GM12875 (cell line): ENCODE data around the gene NPR3.

Experiments used
- H3K4me3 ChIP-seq: one replicate; pipeline ENCODE4 v1.5.1; 2011; ENCODE audit warnings: low read depth, low read length, control low read depth
- TF ChIP-seq, protein P1 (sequence below): IDR thresholded peaks from 2 replicates; pipeline ENCODE4 v1.5.1; 2011; ENCODE audit warnings: low read depth, mild to moderate bottlenecking, control low read depth, inconsistent platforms, low read length, moderate library complexity, borderline replicate concordance; ENCODE audit not compliant: insufficient read depth

NPR3 gene

DNA sequence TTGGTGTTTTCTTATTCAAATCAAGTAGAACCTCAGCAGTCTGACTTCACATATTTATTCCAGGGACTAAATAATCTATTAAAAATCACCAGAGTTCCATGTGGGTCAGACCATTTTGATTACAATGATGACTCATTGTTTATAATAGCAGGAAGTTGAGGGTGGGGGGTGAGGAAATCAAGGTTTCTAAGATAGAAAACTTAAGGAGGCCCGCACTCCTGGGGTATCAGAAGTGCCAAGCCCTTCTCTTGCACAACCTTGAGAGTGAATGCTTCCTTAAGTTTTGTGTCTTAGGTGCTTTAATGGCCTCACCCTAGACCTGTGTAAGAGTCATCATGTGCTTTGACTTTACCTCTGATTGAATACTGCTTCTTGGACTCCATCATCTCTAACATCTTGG is 31.9 kb upstream of the NPR3 start:
- no peak overlapping the region for H3K4me3 ChIP-seq
- TF ChIP-seq, protein P1, sequence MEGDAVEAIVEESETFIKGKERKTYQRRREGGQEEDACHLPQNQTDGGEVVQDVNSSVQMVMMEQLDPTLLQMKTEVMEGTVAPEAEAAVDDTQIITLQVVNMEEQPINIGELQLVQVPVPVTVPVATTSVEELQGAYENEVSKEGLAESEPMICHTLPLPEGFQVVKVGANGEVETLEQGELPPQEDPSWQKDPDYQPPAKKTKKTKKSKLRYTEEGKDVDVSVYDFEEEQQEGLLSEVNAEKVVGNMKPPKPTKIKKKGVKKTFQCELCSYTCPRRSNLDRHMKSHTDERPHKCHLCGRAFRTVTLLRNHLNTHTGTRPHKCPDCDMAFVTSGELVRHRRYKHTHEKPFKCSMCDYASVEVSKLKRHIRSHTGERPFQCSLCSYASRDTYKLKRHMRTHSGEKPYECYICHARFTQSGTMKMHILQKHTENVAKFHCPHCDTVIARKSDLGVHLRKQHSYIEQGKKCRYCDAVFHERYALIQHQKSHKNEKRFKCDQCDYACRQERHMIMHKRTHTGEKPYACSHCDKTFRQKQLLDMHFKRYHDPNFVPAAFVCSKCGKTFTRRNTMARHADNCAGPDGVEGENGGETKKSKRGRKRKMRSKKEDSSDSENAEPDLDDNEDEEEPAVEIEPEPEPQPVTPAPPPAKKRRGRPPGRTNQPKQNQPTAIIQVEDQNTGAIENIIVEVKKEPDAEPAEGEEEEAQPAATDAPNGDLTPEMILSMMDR, result no peak

DNA sequence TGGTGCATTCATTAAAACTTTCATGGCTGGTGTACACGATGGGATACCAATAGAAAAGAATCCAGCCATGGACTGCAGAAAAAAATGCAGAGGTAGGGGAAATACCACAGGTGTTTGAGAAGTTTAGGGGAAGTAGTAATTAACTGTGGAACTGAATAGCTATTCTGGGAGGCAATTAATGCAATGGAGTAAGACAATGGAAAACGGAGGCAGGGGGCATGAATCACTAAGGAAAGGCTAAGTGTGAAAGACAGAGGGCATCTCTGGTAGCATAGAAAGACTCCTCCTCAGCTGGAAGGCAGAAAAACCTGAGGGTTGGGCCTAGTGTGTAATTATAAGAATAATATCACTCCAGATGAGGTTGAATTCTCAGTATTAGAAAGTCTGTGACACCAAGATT is 30.9 kb upstream of the NPR3 start:
- TF ChIP-seq, protein P1, result no peak
- no peak overlapping the region for H3K4me3 ChIP-seq

DNA sequence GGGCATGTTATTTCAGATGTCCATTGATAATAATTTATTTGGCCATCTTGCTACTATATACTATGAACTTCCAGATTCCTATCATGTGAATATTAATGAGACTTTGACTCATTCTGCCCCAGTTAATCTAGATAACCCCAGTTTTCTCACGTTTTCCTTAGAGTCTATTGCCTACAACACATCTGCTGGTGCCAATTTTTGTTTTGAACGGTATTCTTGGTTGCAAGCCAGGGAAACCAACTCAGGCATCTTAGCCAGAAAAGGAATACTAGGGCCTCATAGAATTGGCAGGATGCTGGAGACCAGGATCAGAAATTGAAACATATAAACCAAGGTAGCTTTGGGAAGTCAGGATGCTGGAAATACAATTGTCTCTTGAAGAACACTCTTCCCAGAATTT is 28.0 kb upstream of the NPR3 start:
- TF ChIP-seq, protein P1, result no peak
- no peak overlapping the region for H3K4me3 ChIP-seq

DNA sequence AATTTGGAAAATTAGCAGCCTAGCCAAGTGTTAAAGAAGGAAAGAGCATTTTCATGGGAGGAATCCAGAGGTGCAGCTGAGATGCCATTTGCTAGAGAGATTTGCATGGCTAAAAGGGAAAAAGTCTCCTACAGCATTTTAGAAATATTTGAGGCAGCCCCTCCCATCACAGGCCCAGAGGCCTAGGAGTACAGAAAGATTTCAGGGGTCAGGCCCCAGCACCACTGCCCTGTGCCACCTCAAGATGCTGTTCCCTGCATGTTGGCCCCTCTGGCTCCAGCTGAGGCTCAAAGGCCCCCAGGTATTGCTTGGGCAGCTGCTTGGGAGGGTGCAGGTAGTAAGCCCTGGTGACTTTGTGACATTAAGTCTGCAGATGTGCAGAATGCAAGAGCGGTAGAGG is 26.9 kb upstream of the NPR3 start:
- TF ChIP-seq, protein P1, result no peak
- no peak overlapping the region for H3K4me3 ChIP-seq

DNA sequence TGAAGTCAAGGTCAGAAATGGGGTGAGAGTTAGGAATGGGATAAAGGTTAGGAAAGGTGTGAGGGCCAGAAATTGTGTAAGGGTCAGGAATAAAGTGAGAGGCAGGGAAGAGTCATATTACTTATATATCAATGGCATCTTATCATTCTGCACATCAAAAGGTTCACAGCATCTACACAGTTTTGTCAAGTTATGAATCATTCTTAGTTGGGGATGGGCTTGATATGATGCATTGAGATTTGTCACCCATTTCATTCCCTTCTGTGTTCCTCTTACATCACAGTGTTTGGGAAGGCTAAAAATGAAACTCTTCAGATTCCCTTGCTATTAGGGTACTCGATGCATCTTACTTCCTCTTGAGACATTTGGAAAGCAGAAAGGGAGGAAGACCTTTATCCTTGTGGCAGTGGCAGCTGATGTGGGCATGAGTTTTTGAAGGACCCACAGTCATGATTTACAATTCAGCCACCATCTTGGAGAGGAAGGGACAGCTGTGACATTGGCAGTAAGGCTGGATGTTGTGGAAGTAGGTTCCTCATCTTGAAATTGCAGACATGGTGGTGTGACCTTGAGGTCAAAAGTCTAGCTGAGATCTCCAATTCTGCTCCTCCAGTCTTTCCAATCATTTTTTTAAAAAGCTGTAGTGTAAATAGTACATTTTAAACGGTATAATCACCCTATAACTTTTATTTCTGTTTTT is 24.2 kb upstream of the NPR3 start:
- TF ChIP-seq, protein P1, result no peak

DNA sequence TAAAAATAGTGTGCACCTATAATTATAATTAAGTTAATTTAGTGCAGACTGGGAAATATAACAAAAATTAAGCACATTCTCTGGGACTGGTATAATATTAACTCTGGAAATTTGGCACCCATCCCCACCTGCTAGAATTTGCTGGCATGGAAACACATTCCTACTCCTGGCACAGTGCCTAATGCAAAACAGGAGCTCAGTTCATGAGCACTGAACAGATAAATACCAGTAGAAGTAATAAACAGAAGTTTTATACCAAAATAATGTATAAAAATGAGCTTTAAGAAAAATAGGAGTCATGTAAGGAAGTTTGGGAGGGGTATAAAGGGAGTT is 23.7 kb upstream of the NPR3 start:
- TF ChIP-seq, protein P1, result no peak

More for the DNA sequence above, 24.2 kb upstream of the NPR3 start:
- no peak overlapping the region for H3K4me3 ChIP-seq

DNA sequence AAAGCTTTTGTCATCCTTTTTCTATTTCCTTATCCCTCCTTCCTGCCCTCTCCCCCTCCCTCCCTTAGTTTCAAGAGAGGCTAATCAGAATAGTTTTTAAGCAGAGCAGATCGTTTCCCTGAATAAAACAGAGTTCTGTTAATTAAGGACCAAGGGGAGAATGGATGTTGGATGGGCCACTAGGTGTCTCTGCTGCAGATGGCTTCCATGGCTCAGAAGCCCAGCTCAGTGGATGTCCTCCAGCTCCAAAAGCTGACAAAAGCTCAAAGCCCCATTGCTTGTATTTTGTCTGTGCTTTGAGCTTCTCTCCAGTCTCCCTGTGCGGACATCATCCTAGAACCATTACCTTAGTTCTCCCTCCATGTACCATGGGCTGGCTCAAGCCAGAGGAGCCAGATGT is 21.0 kb upstream of the NPR3 start:
- no peak overlapping the region for H3K4me3 ChIP-seq
- TF ChIP-seq, protein P1, result 0 out of 2 replicates have a peak, but pooled peaks have one; percentile 13

More for the DNA sequence above, 23.7 kb upstream of the NPR3 start:
- H3K4me3 ChIP-seq, result no peak overlapping the region
